MCF 10A (cell line): ENCODE measurements around the gene APBB1. TPM values are rescaled to one million over a fixed set of nuclear protein-coding genes. Genes with fewer than 3 reads are reported as not detected.

ENCODE experiments used
- BruUV-seq: library from RNA; stranded (reverse); fragments of 400-500 nt; replicated peaks from 2 replicates; lab custom pipeline; 2021; lab: Mats Ljungman, UMichigan
- CTCF ChIA-PET: fragments of 300-600 bp; sonication (Branson Sonifier 250); formaldehyde crosslinking; extraction: SDS; loops from one replicate; lab custom pipeline; 2021; ENCODE audit warnings: antibody characterized with exemption, inconsistent platforms; lab: Yijun Ruan, JAX
- POLR2A ChIA-PET: fragments of 300-600, 350-650 bp; sonication (Branson Sonifier 250); formaldehyde crosslinking; extraction: SDS; loops from one replicate; lab custom pipeline; 2020; ENCODE audit warnings: antibody characterized with exemption, inconsistent platforms; lab: Yijun Ruan, JAX
- DNase-seq: peaks from one replicate; pipeline ENCODE4 v3.0.0-alpha.2; 2018; ENCODE audit not compliant: unreplicated experiment
- H3K27ac Mint-ChIP-seq: one replicate; pipeline ENCODE4 v1.8.0; 2022; ENCODE audit warnings: mild to moderate bottlenecking, low read depth, mixed read lengths; ENCODE audit not compliant: unreplicated experiment
- H3K27me3 Mint-ChIP-seq: one replicate; pipeline ENCODE4 v1.8.0; 2022; ENCODE audit warnings: mixed read lengths; ENCODE audit not compliant: insufficient read depth, unreplicated experiment
- H3K36me3 Mint-ChIP-seq: one replicate; pipeline ENCODE4 v1.8.0; 2022; ENCODE audit warnings: mild to moderate bottlenecking, moderate library complexity, mixed read lengths; ENCODE audit not compliant: insufficient read depth, unreplicated experiment
- H3K4me1 Mint-ChIP-seq: one replicate; pipeline ENCODE4 v1.8.0; 2022; ENCODE audit warnings: mixed read lengths; ENCODE audit not compliant: insufficient read depth, unreplicated experiment
- H3K4me3 Mint-ChIP-seq: one replicate; pipeline ENCODE4 v1.8.0; 2022; ENCODE audit warnings: mild to moderate bottlenecking, moderate library complexity, mixed read lengths; ENCODE audit not compliant: unreplicated experiment
- H3K9me3 Mint-ChIP-seq: one replicate; pipeline ENCODE4 v1.8.0; 2022; ENCODE audit warnings: mixed read lengths; ENCODE audit not compliant: unreplicated experiment
- CTCF ChIP-seq: fragments of 200-600 bp; IDR thresholded peaks from one replicate; pipeline ENCODE4 v1.8.0; 2022; ENCODE audit warnings: antibody characterized with exemption, mild to moderate bottlenecking; ENCODE audit not compliant: unreplicated experiment
- intact Hi-C: fragments of 100-400 bp; cut with micrococcal nuclease; formaldehyde crosslinking; loops from 2 replicates; pipeline ENCODE4 v1.14.1; 2022
- total RNA-seq: library from RNA; stranded (reverse); gene quantifications from 2 replicates; pipeline ENCODE4 v1.2.3, GENCODE V29; 2022

The APBB1 gene
- total RNA-seq, 1 experiment from 2014 or later = 0.89 TPM

- Mint-ChIP-seq H3K36me3 (no peaks in the 10 kb centered on the region), H3K9me3 (no peaks in the 10 kb centered on the region), H3K27ac (no peak overlapping the region), H3K27me3 (peaks cover 32% of the 10 kb centered on the region), H3K4me1 (no peaks in the 10 kb centered on the region), H3K4me3 (no peak overlapping the region)
- no TSS peak for BruUV-seq
- intact Hi-C loops = no loop called here
- ChIA-PET CTCF (interaction anchor here (0.7 to 2.9 kb wide), 3 partner anchors 19 to 1924 kb away, joined by 3 to 20 read pairs (median 4); no protein-coding TSS in a partner anchor), POLR2A (no interaction called here)
- no peak for DNase-seq
- TF ChIP-seq CTCF = no peak
Measured at GRCh38 chr11:6397636-6398035, 21.3 kb downstream of the APBB1 start.

GRCh38 chr11:6397156-6397555 is 21.7 kb downstream of the APBB1 start:
- Mint-ChIP-seq H3K4me1 (no peaks in the 10 kb centered on the region), H3K27me3 (peaks cover 32% of the 10 kb centered on the region), H3K36me3 (no peaks in the 10 kb centered on the region), H3K9me3 (no peaks in the 10 kb centered on the region), H3K27ac (no peak overlapping the region), H3K4me3 (no peak overlapping the region)
- CTCF ChIA-PET = interaction anchor here (0.9 to 1.3 kb wide), 3 partner anchors 9 to 48 kb away, joined by 3 to 5 read pairs (median 4); no protein-coding TSS in a partner anchor
- no TSS peak for BruUV-seq
- no peak for DNase-seq
- intact Hi-C loops = no loop called here
- no peak for TF ChIP-seq CTCF
- POLR2A ChIA-PET = no interaction called here

GRCh38 chr11:6395470-6396060 is 23.3 kb downstream of the APBB1 start:
- CTCF ChIA-PET = interaction anchor here (0.5 to 1.3 kb wide), 5 partner anchors 9 to 409 kb away, joined by 3 to 5 read pairs (median 3); partner anchors contain the start of gene OR52L1
- peaks cover 32% of the 10 kb centered on the region for H3K27me3 Mint-ChIP-seq
- H3K27ac Mint-ChIP-seq = no peak overlapping the region

More at GRCh38 chr11:6395470-6396060, 23.3 kb downstream of the APBB1 start:
- no peaks in the 10 kb centered on the region for H3K36me3 Mint-ChIP-seq
- no peak for DNase-seq
- H3K4me3 Mint-ChIP-seq = no peak overlapping the region
- BruUV-seq = no TSS peak
- H3K4me1 Mint-ChIP-seq = peaks cover 5% of the 10 kb centered on the region
- intact Hi-C loops = no loop called here
- POLR2A ChIA-PET = no interaction called here
- TF ChIP-seq CTCF = no peak
- H3K9me3 Mint-ChIP-seq = no peaks in the 10 kb centered on the region
